GM12892 (cell line): ENCODE data around the gene TM4SF18.

ENCODE experiments used
- POLR2A ChIP-seq: IDR thresholded peaks from 2 replicates; pipeline ENCODE4 v1.6.1; 2011; ENCODE audit warnings: low read depth, low read length, control low read depth
- POLR2AphosphoS5 ChIP-seq: IDR thresholded peaks from 2 replicates; pipeline ENCODE4 v1.6.1; 2011; ENCODE audit warnings: low read depth, low read length, control low read depth
- TAF1 ChIP-seq: IDR thresholded peaks from 2 replicates; pipeline ENCODE4 v1.6.1; 2011; ENCODE audit warnings: low read depth, mild to moderate bottlenecking, control low read depth, low read length, borderline replicate concordance

DNA sequence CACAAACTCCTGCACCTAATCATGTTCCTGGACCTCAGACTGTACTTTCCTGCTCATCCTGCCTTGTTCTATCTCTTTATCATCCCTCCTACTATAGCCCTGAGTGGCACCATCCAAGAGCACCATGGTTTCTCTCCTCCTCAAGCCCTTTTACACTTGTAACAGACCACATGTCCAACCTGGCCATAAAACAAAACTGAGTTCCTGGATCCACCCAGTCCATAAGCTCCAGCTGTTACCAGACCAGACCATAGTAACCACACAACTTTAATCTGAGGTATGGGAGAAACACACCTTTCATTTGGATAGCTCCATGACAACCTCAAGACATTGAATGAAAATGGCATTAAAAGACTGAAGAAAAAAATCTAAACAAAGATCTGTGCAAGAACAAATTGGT is 9.1 kb downstream of the TM4SF18 start:
- TF ChIP-seq POLR2AphosphoS5 = no peak
- TF ChIP-seq POLR2A = no peak
- no peak for TF ChIP-seq TAF1
